Raji (cell line): ENCODE results near the gene ZNF606.

Experiments
- POLR2A ChIP-seq: IDR thresholded peaks from 2 replicates; pipeline ENCODE4 v1.6.1; 2011; ENCODE audit warnings: low read depth, low read length, control low read depth; ENCODE audit not compliant: insufficient read depth

ZNF606 gene

GRCh38 chr19:57961785-57962184 is 40.8 kb downstream of the ZNF606 start:
- TF ChIP-seq POLR2A: no peak

GRCh38 chr19:57954996-57955395 is 47.6 kb downstream of the ZNF606 start:
- TF ChIP-seq POLR2A: no peak

GRCh38 chr19:57949702-57950101 is 52.9 kb downstream of the ZNF606 start:
- TF ChIP-seq POLR2A: no peak

- no peak for TF ChIP-seq POLR2A
These were observed 53.3 kb downstream of the ZNF606 start for GRCh38 chr19:57949296-57949695.

GRCh38 chr19:57947419-57948134 is 55.0 kb downstream of the ZNF606 start, which contains the start of gene ZNF256:
Gene ZNF256 (minus strand): TSS chr19:57947706. CDS start chr19:57947474, 232 bp downstream.
- no peak for TF ChIP-seq POLR2A

GRCh38 chr19:57947088-57947418 is 55.6 kb downstream of the ZNF606 start:
- no peak for TF ChIP-seq POLR2A

GRCh38 chr19:57946316-57946715 is 56.3 kb downstream of the ZNF606 start:
- TF ChIP-seq POLR2A: no peak

GRCh38 chr19:57941593-57941992 is 61.0 kb downstream of the ZNF606 start:
- no peak for TF ChIP-seq POLR2A

GRCh38 chr19:57935731-57936130 is 66.9 kb downstream of the ZNF606 start:
- TF ChIP-seq POLR2A: no peak

- no peak for TF ChIP-seq POLR2A
These were observed 67.6 kb downstream of the ZNF606 start, which contains the start of gene ZNF418 for GRCh38 chr19:57934820-57935665. Gene ZNF418 (minus strand): TSS chr19:57935402. CDS start chr19:57933822, 1,580 bp downstream.

- no peak for TF ChIP-seq POLR2A
These were observed 75.0 kb downstream of the ZNF606 start for GRCh38 chr19:57927587-57927986.
